Stimulated activated CD8-positive, alpha-beta memory T cell treated with anti-CD3 and anti-CD28 coated beads, Interleukin-12 subunit alpha, Interleukin-12 subunit beta, amount 100 ng/mL, for 1 hour (primary cell): ENCODE data around the gene TNRC6B.
"Not testable (repeated sequence)": the region's sequence is repeated elsewhere in the genome, so short reads cannot be mapped to it uniquely, and the experiment has no call there.

Source experiments
- DNase-seq: peaks from one replicate; pipeline ENCODE4 v3.0.0-alpha.2; 2020; ENCODE audit warnings: low read depth

Gene TNRC6B

DNA sequence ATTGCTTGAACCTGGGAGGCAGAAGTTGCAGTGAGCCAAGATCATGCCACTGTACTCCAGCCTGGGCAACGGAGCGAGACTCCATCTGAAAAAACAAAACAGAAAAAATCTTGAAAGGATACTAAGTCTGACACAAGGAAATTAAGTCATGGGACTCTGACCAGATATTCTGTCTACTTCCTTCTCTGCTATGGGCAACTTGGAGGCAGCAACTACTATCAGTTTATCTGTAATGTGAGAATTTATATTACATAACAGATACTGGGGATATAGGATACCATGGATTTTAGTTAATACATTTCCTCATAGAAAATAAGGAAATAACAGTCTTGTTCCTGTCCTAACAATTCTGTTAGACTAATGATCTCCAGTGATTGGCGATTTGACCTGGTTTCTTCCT is 191.1 kb downstream of the TNRC6B start:
- no peak for DNase-seq

DNA sequence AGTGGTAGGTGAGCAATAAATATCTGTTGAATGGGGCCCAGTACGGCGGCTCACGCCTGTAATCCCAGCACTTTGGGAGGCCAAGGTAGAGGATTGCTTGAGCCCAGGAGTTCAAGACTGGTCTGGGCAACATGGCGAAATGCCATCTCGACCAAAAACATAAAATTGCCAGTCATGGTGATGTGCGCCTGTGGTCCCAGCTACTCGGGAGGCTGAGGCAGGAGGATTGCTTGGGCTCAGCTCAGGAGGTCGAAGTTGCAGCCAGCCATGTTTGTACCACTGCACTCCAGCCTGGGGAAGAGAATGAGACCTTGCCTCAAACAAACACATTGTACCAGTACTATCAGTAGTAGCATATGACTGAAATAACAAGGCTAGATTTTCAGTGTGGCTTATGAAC is 196.8 kb downstream of the TNRC6B start:
- DNase-seq = no peak

DNA sequence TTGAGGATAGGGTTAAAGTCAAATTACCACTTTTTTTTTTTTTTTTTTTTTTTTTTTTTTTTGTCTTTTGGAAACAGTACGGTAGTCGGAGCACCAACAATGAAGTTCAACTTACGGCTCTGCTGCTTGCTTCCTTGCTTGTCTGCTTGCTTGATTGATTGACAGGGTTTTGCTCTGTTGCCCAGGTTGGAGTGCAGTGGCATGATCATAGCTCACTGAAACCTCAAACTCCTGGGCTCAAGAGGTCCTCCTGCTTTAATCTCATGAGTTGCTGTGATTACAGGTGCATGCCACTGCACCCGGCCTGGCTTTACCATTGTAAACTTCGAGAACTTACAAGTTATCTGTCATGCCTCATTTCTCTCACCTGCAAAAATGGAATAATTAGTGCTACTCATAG is 198.4 kb downstream of the TNRC6B start:
- DNase-seq = no peak

DNA sequence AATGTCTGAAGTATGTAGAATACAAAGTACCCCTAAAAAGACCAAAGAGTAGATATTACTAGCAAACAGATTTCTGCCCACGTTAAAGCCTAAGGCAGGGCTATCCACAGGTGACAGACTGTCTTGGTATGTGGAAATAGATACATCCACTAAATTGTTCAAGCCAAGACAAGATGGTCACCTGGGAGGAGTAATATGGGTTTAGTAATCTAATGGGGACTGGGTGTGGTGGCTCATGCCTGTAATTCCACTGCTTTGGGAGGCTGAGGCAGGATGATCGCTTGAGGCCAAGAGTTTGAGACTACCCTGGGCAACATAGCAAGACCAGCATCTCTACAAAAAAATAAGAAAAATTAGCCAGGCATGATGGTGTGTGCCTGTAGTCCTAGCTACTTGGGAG is 200.2 kb downstream of the TNRC6B start:
- no peak for DNase-seq

DNA sequence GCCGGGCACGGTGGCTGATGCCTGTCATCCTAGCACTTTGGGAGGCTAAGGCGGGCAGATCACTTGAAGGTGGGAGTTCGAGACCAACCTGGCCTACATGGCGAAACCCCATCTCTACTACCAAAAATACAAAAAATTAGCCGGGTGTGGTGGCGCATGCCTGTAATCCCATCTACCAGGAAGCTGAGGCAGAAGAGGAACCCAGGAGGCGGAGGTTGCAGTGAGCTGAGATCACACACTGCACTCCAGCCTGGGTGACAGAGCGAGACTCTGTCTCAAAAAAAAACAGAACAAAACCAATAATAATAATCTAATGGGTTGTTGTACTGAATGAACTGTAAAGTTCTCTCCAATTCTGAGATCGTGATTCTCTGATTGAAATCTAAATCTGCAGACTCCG is 200.7 kb downstream of the TNRC6B start:
- not testable (repeated sequence) for DNase-seq

DNA sequence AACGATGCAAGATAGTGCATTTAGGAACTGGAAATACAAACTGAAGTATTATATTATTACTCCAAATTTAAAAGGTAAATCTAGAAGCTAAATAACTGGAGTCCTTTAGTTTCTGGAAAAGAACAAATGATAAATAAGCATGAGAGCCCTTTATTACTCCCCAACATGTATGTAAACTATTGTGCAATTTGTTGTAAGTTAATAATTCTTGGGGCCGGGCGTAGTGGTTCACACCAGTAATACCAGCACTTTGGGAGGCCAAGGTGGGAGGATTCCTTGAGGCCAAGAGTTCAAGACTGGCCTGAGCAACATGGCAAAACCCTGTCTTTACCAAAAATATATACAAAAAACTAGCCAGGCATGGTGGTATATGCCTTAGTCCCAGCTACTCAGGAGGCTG is 203.7 kb downstream of the TNRC6B start:
- no peak for DNase-seq

DNA sequence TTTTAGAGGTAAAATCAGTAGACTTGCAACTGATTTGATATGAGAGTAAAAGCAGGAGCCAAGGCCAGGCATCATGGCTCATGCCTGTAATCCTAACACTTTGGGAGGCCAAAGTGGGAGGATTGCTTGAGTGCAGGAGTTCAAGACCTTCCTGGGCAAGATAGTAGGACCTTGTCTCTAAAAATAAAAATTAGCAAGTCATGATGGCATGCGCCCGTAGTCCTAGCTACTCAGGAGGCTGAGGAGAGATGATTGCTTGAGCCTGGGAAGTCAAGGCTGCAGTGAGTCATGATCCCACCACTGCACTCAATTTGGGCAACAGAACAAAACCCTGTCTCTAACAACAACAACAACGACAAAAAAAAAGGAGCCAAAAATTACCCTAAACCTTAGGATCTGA is 206.2 kb downstream of the TNRC6B start:
- DNase-seq = no peak

DNA sequence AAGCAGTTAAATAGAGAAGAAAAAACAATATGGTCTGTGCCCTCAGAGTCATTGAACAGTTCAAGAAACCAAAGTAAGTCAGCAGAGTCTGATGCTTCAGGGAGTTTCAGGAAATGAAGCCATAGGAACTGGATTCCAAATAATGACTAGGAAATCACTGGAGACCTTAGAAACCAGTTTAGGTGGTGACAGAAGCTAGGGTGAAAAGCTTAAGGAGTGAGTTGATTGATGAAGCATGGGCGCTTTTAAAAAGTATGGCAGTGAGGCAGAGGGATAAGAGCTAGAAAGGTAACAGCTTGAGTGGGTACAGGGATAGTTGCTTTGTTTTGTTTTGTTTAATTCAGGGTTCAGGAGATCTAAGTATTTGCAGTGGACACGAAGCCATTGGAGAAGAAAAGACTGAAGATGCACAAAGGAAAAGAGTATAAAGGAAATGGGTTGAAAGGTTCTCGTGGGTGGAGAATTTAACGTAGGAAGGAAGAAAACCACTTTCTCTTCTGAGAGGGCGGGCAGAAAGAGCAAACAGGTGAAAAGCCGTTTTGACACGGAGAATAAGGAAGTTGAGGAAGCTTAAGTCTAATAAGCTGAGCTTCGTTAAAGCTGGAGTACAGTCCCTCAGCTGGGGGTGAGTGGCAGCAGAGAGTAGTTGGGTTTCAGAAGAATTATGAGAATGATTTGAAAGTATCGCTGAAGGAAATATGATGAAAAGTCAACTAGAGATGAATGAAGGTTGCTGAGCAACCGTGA is 207.5 kb downstream of the TNRC6B start:
- no peak for DNase-seq
